T-helper 17 cell (primary cell): ENCODE results near the gene MFSD2A. TPM values are rescaled to one million over a fixed set of nuclear protein-coding genes. Genes with fewer than 3 reads are reported as not detected.
"Not testable (repeated sequence)": the region's sequence is repeated elsewhere in the genome, so short reads cannot be mapped to it uniquely, and the experiment has no call there.

Experiments used
- ATAC-seq: fragments of 150-1000 bp; cut with Tn5 transposase; 2 replicates; pipeline ENCODE4 v1.10.0; 2021; ENCODE audit warnings: mild to moderate bottlenecking, moderate library complexity
- DNase-seq, 3 donors: peaks; one replicate each; pipeline versions ENCODE4 v3.0.0 to v3.0.0-alpha.2; 2020 to 2021
- H3K9me3 ChIP-seq: one replicate; pipeline ENCODE4 v1.7.0; 2013; ENCODE audit warnings: low read length, mild to moderate bottlenecking; ENCODE audit not compliant: control insufficient read depth, poor library complexity, severe bottlenecking
- H3K27ac Mint-ChIP-seq: one replicate; pipeline ENCODE4 v1.8.0; 2022; ENCODE audit warnings: mild to moderate bottlenecking, moderate library complexity, mixed read lengths
- H3K27me3 Mint-ChIP-seq: one replicate; pipeline ENCODE4 v1.8.0; 2022; ENCODE audit warnings: mixed read lengths
- H3K36me3 Mint-ChIP-seq: one replicate; pipeline ENCODE4 v1.8.0; 2022; ENCODE audit warnings: low read depth, mixed read lengths
- H3K4me1 Mint-ChIP-seq: one replicate; pipeline ENCODE4 v1.8.0; 2022; ENCODE audit warnings: mild to moderate bottlenecking, mixed read lengths
- H3K4me3 Mint-ChIP-seq: one replicate; pipeline ENCODE4 v1.8.0; 2022; ENCODE audit warnings: mild to moderate bottlenecking, moderate library complexity, mixed read lengths
- total RNA-seq, 4 donors: library from RNA in 2 of 4; stranded (reverse) in 2 of 4; gene quantifications; one replicate each; pipeline ENCODE4 v1.2.3 and lab custom pipeline; 2022 to 2026

Gene MFSD2A
- total RNA-seq (1 to 10 TPM; 4.6 to 5.5 TPM), total RNA-seq (lab: John Stamatoyannopoulos, UW) (1.2 to 6.0 reads per million in 2 donors)

DNA sequence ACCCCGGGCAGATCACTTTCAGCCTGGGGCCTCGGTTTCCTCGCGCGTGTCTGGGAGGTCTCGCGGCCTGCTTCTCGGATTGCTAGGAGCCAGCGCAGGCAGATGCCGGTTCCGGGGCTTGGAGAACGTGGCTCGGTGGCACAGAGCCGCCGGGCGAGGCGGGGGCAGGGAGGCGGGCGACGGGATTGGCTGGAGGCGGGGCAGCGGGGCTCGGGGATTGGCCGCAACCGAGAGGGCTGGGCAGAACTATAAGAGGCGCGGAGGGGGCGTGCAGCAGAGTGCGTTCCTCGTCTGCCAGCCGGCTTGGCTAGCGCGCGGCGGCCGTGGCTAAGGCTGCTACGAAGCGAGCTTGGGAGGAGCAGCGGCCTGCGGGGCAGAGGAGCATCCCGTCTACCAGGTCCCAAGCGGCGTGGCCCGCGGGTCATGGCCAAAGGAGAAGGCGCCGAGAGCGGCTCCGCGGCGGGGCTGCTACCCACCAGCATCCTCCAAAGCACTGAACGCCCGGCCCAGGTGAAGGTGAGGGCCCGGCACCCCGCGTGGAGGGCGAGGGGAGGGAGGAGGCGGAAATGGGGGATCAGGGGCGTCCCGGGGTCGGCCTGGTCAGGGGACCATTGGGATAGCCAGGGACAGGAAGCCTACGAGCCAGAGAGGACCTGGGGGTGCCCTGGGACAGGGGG lies at the start of gene MFSD2A:
MFSD2A (plus strand) TSS at position 276 of the 677 bp plus-strand sequence; CDS start at position 424, 148 bp downstream.
- Mint-ChIP-seq H3K27ac (peak within 1 kb of the TSS; percentile 77), H3K36me3 (no peaks in the 10 kb centered on the region), H3K4me3 (peak within 1 kb of the TSS; percentile 94), H3K27me3 (no peaks in the 10 kb centered on the region), H3K4me1 (peaks cover 15% of the 10 kb centered on the region)
- peak; percentile 74 to 83 (median 80) for DNase-seq
- peak; percentile 97 for ATAC-seq
- no peaks in the 10 kb centered on the region for H3K9me3 ChIP-seq

- Mint-ChIP-seq H3K27me3 (peaks cover 35% of the 10 kb centered on the region), H3K4me3 (no peak overlapping the region), H3K27ac (no peak overlapping the region), H3K36me3 (peaks cover 5% of the 10 kb centered on the region), H3K4me1 (peaks cover 2% of the 10 kb centered on the region)
- no peak for DNase-seq
- no peak for ATAC-seq
- H3K9me3 ChIP-seq = no peaks in the 10 kb centered on the region
Measured at GRCh38 chr1:39905172-39905571, 49.8 kb upstream of the MFSD2A start.

DNA sequence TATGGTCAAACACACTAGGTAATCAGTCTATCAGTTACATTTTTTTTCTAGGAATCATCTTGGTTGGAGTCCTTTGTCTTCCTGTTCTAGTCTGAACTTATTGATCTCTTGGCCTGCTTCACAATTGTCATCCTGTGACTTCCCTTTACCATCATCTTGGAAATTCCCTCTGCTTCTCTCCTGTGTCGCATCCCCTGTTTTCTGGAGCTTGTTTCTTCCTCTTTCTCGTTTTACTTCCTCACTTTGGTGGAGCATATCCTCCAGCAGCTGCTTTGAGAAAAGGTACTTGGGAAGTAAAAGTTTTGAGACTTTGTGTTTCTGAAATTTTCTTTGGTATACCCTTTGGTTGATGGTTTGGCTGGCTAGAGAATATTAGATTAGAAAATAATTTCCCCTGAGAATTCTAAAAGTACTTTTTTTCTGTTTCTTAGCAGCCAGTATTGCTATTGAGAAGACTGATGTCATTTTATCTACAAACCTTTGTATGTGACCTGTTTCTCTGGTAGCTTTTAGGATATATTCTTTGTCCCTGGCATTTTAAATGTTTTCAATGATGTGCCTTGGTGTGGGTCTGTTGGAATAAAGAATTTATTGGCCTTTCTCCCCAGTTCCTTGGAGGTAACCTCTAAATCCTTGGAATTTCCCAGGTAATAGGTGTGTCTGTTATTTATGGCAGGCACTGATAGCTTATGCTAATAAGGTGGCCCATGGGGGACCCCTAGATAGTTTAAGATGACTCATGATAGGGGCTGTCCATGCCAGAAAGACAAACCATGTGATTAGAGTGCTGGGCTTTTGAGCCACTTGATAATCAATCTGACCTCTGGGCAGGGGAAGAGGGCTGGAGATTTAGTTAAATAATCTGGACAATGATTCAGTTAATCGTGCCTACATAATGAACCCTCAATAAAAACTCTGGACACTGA lies 47.2 kb upstream of the MFSD2A start:
- H3K4me3 Mint-ChIP-seq = no peak overlapping the region
- DNase-seq (no peak), ATAC-seq (no peak)
- H3K4me1 Mint-ChIP-seq = no peaks in the 10 kb centered on the region
- no peaks in the 10 kb centered on the region for H3K9me3 ChIP-seq
- no peak overlapping the region for H3K27ac Mint-ChIP-seq
- peaks cover 36% of the 10 kb centered on the region for H3K27me3 Mint-ChIP-seq
- peaks cover 7% of the 10 kb centered on the region for H3K36me3 Mint-ChIP-seq

GRCh38 chr1:39908534-39908933 lies 46.4 kb upstream of the MFSD2A start:
- H3K9me3 ChIP-seq = no peaks in the 10 kb centered on the region
- DNase-seq (no peak), ATAC-seq (no peak)
- Mint-ChIP-seq H3K4me1 (no peaks in the 10 kb centered on the region), H3K4me3 (no peak overlapping the region), H3K27me3 (peaks cover 28% of the 10 kb centered on the region), H3K27ac (no peak overlapping the region), H3K36me3 (peaks cover 7% of the 10 kb centered on the region)

GRCh38 chr1:39910263-39910662 lies 44.7 kb upstream of the MFSD2A start:
- H3K36me3 Mint-ChIP-seq = peaks cover 7% of the 10 kb centered on the region
- H3K9me3 ChIP-seq = no peaks in the 10 kb centered on the region
- no peak overlapping the region for H3K27ac Mint-ChIP-seq
- no peaks in the 10 kb centered on the region for H3K4me1 Mint-ChIP-seq
- DNase-seq = no peak
- peaks cover 21% of the 10 kb centered on the region for H3K27me3 Mint-ChIP-seq
- no peak overlapping the region for H3K4me3 Mint-ChIP-seq
- ATAC-seq = no peak

DNA sequence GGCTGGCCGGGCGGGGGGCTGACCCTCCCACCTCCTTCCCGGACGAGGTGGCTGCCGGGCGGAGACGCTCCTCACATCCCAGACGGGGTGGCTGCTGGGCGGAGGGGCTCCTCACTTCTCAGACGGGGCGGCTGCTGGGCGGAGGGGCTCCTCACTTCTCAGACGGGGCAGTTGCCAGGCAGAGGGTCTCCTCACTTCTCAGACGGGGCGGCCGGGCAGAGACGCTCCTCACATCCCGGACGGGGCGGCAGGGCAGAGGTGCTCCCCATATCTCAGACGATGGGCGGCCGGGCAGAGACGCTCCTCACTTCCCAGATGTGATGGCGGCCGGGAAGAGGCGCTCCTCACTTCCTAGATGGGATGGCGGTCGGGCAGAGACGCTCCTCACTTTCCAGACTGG lies 41.8 kb upstream of the MFSD2A start:
- H3K4me3 Mint-ChIP-seq, DNase-seq, ATAC-seq, H3K9me3 ChIP-seq, H3K27ac Mint-ChIP-seq, H3K36me3 Mint-ChIP-seq, H3K4me1 Mint-ChIP-seq: not testable (repeated sequence)
- peaks cover 21% of the 10 kb centered on the region for H3K27me3 Mint-ChIP-seq

DNA sequence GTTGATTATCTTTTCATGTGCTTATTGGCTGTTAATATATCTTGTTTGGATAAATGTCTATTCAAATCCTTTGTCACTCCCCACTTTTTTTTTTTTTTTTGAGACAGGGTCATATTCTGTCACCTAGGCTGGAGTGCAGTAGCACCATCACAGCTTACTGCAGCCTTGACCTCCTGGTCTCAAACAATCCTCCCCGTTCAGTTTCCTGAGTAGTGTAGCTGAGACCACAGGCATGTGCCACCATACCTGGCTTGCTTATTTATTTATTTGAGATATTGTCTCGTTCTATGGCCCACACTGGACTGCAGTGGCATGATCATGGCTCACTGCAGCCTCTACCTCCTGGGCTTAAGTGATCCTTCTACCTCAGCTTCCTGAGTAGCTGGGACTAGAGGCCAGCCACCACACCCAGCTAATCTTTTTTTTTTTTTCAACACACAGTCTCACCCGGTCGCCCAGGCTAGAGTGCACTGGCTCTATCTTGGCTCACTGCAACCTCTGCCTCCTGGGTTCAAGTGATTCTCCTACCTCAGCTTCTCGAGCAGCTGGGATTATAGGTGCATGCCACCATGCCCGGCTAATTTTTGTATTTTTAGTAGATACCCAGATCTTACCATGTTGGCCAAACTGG lies 39.3 kb upstream of the MFSD2A start:
- Mint-ChIP-seq H3K4me3 (no peak overlapping the region), H3K27me3 (peaks cover 27% of the 10 kb centered on the region), H3K27ac (no peak overlapping the region), H3K4me1 (peaks cover 3% of the 10 kb centered on the region), H3K36me3 (peaks cover 2% of the 10 kb centered on the region)
- DNase-seq = no peak
- H3K9me3 ChIP-seq = no peaks in the 10 kb centered on the region
- ATAC-seq = no peak

DNA sequence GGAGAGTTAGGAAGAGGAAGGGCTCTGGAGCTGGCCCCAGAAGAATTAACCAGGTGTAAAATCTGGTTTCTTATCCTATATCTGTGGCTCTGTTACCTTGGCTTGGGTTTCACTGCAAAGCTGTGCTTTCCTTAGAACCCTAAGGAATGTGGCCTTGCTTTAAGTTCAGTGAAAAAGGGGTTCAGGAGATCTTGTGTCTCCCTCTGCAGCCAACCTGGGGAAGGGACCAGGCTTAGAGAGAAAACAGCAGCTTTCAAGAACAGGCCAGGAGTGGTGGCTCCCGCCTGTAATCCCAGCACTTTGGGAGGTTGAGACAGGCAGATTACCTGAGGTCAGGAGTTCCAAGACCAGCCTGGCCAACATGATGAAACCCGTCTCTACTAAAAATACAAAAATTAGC lies 37.1 kb upstream of the MFSD2A start:
- peaks cover 3% of the 10 kb centered on the region for H3K4me1 Mint-ChIP-seq
- no peak overlapping the region for H3K27ac Mint-ChIP-seq
- no peaks in the 10 kb centered on the region for H3K9me3 ChIP-seq

GRCh38 chr1:39919545-39919944 lies 35.4 kb upstream of the MFSD2A start:
- peaks cover 20% of the 10 kb centered on the region for H3K27me3 Mint-ChIP-seq
- no peaks in the 10 kb centered on the region for H3K9me3 ChIP-seq
- H3K4me1 Mint-ChIP-seq = peaks cover 3% of the 10 kb centered on the region
- ATAC-seq (peak; percentile 99), DNase-seq (peak in 2 of 3 donors; percentile 14 to 19)
- no peak overlapping the region for H3K27ac Mint-ChIP-seq
- no peak overlapping the region for H3K4me3 Mint-ChIP-seq
- no peaks in the 10 kb centered on the region for H3K36me3 Mint-ChIP-seq

More for the DNA sequence above, 37.1 kb upstream of the MFSD2A start:
- ATAC-seq (no peak), DNase-seq (no peak)
- peaks cover 20% of the 10 kb centered on the region for H3K27me3 Mint-ChIP-seq
- H3K36me3 Mint-ChIP-seq = no peaks in the 10 kb centered on the region
- no peak overlapping the region for H3K4me3 Mint-ChIP-seq

GRCh38 chr1:39922251-39922688 lies 32.7 kb upstream of the MFSD2A start:
- no peak overlapping the region for H3K4me3 Mint-ChIP-seq
- ATAC-seq (no peak), DNase-seq (no peak)
- peaks cover 9% of the 10 kb centered on the region for H3K4me1 Mint-ChIP-seq
- H3K9me3 ChIP-seq = no peaks in the 10 kb centered on the region
- peaks cover 11% of the 10 kb centered on the region for H3K27me3 Mint-ChIP-seq
- no peaks in the 10 kb centered on the region for H3K36me3 Mint-ChIP-seq
- no peak overlapping the region for H3K27ac Mint-ChIP-seq

DNA sequence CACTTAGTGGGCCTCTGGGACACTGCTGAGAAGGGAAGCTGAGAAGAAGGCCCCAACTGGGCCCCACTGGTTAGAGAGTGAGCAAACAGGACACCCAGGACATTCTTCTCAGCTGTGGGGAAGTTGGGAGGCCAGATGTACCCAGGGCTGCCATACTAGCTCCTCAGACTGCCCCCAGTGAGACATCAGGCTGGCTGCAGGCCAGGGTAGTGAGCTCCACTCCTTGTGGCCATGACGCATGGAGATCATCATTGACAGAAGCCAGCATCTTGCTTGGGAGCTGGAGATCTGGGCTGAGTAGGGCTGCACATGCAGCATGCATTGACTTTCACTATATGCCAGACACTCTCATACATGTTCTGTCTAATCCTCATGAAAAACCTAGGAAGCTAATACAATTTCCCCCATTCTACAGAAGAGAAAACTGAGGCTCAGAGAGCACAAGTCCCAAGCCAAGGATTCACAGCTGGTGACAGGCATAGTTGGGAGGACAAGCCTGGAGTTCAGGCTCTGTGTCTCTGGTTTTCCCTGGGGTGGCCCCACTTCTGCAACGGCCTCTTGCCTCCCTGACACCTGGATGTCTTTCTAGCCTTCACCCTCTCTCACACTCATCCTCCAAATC lies 29.1 kb upstream of the MFSD2A start:
- DNase-seq (no peak), ATAC-seq (no peak)
- no peaks in the 10 kb centered on the region for H3K27me3 Mint-ChIP-seq
- H3K27ac Mint-ChIP-seq = peak overlapping the region; percentile 4
- H3K4me3 Mint-ChIP-seq = no peak overlapping the region
- peaks cover 12% of the 10 kb centered on the region for H3K4me1 Mint-ChIP-seq
- no peaks in the 10 kb centered on the region for H3K36me3 Mint-ChIP-seq
- no peaks in the 10 kb centered on the region for H3K9me3 ChIP-seq

DNA sequence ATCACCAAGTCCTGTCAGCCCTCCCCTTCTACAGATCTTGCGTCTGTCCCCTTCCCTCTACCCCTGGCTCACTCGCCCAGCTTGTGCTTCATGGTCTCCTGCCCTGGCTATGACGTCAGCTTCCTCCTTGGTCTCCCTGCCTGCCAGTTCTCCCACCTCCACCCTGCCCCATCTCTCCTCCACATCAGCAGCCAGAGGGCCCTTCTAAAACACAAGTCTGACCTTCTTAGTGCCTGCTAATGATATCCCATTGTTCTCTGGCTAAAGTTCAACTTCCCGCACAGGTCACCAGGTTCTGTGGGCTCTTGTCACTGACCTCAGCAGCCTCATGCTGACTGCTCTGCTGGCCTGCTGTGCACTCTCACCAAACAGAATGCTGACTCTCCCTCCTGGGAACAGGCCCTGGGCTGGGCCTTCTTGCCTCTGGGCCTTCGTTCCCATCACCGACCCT lies 28.6 kb upstream of the MFSD2A start:
- no peak overlapping the region for H3K4me3 Mint-ChIP-seq

More for the DNA sequence above, 28.6 kb upstream of the MFSD2A start:
- no peak for DNase-seq
- no peak for ATAC-seq
- Mint-ChIP-seq H3K27me3 (peaks cover under 1% of the 10 kb centered on the region), H3K4me1 (peaks cover 12% of the 10 kb centered on the region), H3K27ac (no peak overlapping the region), H3K36me3 (no peaks in the 10 kb centered on the region)
- no peaks in the 10 kb centered on the region for H3K9me3 ChIP-seq
